ENCODE measurements around the gene HLA-F.

HLA-F gene

GRCh38 chr6:29744621-29745020 is 21.4 kb downstream of the HLA-F start:
- DNase-seq, result no peak

DNA sequence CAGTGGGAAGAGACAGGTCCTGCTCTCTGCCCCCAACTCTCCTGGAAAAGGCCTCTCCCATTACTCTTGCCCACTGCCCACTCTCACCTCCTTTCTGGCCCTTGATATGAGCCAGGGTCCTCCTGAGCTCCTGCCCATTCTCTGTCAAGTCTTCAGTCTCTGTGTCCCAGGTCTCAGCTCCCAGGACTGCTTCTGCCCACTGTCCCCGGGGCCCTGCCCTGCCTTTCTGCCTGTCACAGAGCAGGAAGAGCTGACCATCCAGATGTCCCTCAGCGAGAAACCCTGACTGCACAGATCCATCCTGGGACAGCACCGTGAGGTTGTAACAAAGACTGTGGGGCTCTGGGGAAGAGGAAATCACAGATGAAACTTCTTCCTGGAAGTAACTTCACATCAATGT is 22.2 kb downstream of the HLA-F start:
- DNase-seq, result no peak

- DNase-seq, result no peak
Measured at GRCh38 chr6:29745855-29746449, 22.7 kb downstream of the HLA-F start.

GRCh38 chr6:29746846-29747687 is 23.8 kb downstream of the HLA-F start:
- no peak for DNase-seq

DNA sequence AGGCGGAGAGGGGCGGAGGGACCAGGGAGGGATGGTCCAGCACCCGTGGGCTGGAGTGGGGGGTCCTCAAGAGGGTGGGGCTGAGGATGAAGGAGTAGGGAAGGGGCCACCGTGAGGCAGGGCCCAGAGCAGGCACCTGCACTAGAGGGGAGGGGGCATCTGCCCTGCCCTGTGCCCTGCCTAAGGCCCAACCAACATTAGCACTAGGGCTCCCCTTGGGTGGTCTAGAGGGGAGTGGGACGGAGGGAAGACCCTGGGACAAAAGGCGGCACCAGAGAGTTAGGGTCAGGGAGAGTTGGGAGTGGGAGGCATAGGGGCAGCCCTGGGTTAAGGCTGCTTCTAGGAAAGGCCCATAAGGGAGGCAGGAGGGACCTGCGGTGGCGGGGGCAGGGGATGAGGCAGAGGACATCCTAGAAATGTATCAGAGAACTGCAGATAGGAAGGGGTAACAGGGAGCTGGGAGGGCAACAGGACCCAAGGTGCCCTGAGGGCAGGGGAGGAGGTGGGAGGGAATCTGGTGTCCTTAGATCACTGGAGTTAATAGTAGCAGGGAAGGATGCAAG is 24.5 kb downstream of the HLA-F start:
- no peak for DNase-seq

DNA sequence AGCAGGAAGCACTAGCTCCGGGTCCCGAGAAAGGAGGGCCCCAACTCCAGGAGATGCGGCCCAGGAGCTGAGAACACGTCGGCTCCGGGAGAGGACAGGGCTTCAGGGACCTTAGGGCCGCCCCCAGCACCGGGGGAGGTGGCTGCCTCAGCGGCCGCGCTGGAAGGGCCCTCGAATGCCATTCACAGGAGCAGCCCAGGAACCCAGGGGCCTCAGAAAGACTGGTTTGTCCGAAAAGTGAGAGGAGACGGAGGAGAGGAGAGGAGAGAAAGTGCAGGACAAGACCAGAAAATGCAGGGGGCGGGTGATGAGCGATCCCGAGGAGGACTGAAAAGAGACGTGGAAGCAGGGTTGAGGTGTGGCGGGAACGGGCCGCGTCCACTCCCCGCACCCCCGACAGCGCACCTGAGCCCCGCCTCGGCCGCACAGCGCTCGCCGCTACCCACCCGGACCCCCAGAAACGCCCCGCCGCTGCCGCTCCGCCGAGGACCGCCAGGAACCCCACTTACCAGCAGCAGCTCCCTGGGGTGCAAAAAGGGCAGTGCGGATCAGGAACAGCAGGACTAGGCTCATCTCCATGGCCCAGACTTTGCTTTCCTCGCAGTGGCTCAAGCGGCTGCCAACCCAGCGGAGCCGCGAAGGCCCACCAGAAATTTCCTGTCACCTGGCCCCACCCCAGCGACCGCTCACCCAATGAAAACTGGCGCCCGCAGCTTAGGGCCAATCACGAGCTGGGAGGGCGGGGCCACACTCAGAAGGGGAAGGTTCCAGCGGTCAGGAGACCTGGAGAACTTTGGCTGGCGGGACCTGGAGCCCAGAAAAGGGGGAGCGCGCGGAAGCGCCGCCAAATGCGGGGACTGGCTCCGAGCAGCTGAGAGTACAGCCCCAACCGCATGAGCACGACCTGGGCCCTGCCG is 25.4 kb downstream of the HLA-F start:
- DNase-seq, result peak; percentile 58

DNA sequence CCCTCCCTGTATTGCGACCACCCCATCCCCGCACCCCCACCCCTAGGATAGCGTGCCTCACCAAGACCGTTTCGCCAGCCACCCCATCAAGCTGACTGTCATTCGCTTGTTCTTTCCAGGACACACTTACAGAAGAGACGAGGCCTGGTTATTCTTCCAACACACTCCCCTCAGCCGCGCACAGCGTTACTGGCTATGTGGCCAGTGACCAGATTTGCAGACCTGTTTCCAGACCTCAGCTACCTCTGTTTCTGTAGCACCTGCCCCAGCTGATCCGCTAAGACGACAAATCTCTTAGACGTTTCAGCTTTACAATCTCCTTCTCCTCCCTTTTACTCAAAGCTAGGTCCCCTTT is 26.1 kb downstream of the HLA-F start:
- no peak for DNase-seq

- DNase-seq, result no peak
Measured at GRCh38 chr6:29749668-29750067, 26.4 kb downstream of the HLA-F start.

GRCh38 chr6:29750709-29751108 is 27.5 kb downstream of the HLA-F start:
- DNase-seq, result no peak

DNA sequence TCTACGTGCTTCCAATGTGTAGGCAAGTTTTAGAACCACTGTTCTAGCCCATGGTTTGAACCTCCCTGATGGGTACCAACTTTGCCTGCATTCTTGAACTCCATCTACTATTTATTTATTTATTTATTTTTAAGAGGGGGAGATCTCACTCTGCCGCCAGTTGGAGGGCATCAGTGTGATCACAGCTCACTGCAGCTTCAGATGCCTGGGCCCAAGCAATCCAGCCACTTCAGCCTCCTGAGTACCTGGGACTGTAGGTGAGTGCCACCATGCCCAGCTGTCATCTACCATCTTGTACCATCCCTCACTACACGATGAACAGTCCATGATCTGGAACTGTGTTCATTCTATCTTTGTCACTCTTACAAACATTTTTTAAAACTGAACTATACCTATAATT is 28.2 kb downstream of the HLA-F start:
- no peak for DNase-seq

- peak; percentile 86 for DNase-seq
Measured at GRCh38 chr6:29752451-29753308, 29.4 kb downstream of the HLA-F start.

DNA sequence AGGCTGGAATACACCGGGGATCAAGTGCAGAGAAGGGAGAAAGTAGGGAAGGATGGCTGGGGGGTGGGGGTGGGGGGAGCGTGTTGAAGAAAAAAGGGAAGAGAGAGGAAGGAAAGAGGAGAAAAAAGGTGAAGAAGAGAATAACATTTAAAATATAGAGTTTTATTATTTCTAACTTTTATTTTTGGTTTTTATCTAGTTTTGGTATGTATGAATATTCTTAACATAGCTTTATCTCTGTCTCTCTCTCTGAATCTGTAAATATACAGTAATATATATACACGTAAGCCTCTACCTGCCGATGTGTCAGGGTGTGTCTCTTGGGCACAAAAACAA is 30.0 kb downstream of the HLA-F start:
- DNase-seq, result no peak

- DNase-seq, result no peak
Measured at GRCh38 chr6:29755295-29755871, 32.1 kb downstream of the HLA-F start.

GRCh38 chr6:29757282-29757681 is 34.0 kb downstream of the HLA-F start:
- no peak for DNase-seq

GRCh38 chr6:29757701-29758293 is 34.6 kb downstream of the HLA-F start:
- DNase-seq, result no peak

- DNase-seq, result no peak
Measured at GRCh38 chr6:29758761-29759160, 35.5 kb downstream of the HLA-F start.

- no peak for DNase-seq
Measured at GRCh38 chr6:29759457-29759856, 36.2 kb downstream of the HLA-F start.

DNA sequence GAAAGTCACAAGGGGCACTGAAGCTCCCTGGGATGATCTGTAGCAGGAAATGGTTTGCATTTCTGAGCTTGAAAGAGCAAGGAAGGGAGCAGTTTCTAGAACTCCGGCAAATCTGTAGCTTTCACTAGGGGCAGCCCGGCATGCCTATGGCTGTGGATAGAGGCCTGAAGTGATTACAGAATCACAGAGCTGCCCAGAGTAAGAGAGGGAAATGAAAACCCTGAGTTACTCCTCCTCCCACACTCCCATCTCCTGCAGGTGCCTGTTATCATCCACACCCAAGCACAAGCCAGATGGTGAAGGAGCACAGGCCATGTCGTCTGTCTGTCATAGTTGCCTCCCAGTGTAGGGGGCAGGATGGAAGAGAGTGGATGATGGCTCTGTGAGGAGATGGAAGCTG is 37.1 kb downstream of the HLA-F start:
- DNase-seq, result no peak

DNA sequence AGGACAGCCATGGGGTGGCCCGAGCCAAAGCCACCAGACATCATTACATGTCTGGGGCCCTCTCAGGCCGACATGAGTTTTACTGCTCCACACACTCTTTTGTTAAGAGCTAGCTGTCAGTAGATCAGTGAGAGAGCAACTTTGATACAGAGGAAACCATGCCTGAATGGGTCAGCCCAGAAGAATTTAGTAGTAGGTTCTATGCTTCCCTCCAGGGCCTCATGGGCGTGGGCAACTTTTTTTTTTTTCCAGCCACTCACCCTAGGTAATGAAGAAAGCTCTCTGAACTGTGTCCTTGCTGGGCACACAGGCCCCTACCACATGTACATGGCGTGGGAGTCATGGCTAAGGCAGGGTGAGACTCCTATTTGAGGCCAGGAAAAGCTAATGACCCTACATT is 38.8 kb downstream of the HLA-F start:
- no peak for DNase-seq

DNA sequence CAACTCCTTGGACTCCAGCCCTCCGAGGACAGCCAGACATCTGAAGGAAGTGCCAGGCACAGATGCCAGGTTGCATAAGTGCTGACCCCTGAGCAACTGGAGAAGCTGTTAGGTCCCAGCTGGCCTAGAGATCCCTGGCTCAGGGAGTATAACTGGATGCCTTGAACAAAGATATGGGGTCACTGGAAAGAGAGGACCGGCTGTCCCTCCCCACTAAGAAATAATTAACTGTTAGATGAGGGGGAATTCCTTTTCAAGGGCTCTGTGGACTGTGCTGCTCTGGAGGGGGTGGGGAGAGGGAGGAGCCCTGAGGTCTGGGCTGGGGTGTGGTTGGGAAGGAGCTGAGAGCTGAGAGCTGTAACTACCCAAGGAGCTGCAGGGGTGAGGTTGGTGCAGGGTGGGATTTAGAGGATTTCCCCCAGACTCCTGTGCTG is 39.6 kb downstream of the HLA-F start:
- no peak for DNase-seq

DNA sequence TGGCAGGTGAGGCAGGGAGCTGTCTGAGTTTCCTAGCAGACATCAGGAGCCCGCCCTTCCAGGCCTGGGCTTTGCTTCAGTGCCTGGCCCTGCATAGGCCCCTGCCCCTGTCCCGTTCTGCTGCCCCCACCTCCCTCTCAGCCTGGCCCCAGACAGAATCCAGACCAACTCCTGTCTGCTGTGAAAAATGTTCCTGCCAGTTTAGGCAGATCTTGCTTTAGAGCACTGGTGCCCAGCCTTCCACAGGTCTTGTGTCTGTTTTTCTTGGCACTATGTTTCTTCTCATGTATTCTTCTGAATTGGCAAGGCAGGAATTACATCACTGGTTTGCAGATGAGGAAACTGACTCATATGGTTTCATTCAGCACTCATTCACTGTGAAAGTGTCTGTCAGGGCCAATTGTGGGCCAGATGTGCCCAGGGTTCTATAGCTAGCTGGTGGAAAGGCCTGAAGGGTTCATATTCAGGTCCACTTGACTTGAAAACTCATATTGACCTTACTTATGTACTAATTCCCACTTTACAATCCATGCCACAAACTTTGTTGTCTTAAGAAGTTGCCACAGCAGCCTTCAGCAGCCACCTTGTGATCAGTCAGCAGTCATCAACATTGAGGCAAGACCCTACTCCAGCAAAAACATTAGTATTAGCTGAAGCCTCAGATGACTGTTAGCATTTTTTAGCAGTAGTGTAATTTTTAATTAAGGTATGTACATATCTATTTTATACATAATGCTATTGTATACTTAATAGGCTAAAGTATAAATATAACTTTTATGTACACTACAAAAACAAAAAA is 40.5 kb downstream of the HLA-F start:
- peak; percentile 27 for DNase-seq
